Hepatocyte (in vitro differentiated cells): ENCODE data around the gene NT5C2.

Experiments used
- CTCF ChIP-seq: fragments of 200-600 bp; sonication (generic); IDR thresholded peaks from 2 replicates; pipeline ENCODE4 v1.5.1; 2016; ENCODE audit warnings: antibody characterized with exemption, mild to moderate bottlenecking; ENCODE audit not compliant: poor library complexity
- EZH2phosphoT487 ChIP-seq: fragments of 200-600 bp; sonication (generic); IDR thresholded peaks from one replicate; pipeline ENCODE4 v1.6.1; 2018; ENCODE audit warnings: antibody characterized with exemption, mild to moderate bottlenecking, low read depth, moderate library complexity; ENCODE audit not compliant: unreplicated experiment, severe bottlenecking

GRCh38 chr10:103079100-103079499, 114.0 kb downstream of the NT5C2 start:
- TF ChIP-seq CTCF (no peak), EZH2phosphoT487 (no peak)
